ENCODE measurements around the gene GNAZ.
A peak's percentile ranks its signal among the peaks of the same experiment; 100 is the strongest.

Gene GNAZ

DNA sequence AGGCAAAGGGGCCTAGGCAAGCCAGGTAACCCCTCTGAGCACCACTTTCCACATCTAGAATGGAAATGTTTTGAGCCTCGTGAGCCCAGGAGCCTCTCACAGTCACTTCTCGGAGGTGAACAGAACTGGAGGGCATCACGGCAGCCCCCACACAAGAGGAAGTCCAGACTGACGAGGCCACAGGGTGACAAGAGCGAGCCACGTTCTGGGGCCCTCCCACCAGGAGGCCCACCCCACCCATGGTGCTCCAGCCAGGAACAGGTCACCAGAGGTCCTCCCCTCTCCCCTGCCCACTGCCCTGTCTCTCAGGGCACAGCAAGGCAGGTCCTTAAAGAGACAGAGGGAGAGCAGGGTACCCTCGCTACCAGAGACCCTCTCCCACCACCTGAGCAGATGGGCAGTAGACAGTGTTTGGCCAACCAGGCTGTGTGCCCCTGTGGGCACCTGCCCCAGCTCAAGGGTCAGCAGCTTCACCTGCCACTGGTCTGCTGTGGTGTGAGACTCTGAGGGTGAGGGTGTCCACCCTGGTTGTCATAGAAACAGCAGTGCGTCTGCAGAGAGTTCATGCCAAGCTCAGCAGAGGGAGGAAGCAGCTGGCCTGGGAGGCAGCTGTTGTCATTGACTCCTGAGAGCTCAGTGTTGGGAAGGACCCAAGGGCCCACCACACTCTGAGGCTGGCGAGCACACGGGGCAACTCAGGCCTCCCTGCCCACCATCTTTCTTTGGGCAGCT lies 40.0 kb downstream of the GNAZ start:
- no peak for DNase-seq

DNA sequence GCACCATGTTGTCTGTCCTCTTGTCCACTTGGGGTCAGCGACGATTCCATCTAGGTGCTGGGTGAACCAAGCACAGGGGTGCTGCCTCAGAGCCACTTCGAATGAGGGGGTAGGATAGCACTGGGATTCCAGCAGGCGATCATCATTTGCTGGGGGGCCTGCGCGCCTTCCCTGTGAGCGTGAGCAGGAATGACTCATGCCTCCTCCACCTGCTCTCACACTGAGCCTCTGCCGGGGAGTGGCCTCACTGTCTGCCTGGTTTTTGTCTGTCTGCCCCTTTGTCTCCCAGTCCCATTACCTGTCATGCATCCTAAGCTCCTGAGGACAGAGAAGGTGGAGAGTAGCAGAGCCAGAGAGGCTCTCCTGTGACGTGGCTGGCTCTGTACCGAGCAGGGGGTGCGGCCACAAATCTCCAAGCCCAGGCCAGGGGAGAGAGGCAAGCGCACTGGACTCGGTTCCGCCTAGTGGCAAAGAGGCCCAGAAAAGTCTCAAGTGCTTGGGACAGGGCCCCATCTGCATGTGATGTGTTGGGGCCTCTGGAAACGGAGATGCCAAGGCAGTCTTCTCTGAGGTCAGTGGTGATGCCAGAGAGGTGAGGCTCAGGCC lies 40.7 kb downstream of the GNAZ start:
- DNase-seq = no peak

DNA sequence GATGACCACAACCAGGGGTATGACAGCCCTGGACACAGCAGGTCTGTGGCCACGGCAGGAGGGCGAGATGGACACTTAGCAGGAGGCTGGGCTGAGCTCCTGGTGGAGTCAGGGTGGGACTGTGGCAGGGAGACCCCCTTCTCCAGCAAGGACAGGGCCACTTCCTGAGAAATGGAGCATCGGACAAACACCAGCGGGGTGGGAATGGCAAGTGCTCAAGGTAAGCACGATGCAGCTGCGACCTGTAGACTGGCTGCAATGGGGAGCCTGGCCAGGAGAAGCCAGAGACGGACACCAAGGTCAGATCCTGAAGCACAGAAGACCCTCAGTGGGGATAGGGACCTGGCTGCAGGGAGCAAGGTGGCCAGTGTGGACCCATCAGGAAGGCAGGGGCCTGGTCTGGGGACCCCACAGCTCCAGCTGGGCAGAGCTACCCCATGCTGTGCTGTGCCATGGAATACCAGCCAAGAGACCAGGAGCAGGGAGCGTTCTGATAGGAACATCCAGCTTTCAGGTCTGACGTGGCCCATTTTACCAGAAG lies 42.2 kb downstream of the GNAZ start:
- no peak for DNase-seq

DNA sequence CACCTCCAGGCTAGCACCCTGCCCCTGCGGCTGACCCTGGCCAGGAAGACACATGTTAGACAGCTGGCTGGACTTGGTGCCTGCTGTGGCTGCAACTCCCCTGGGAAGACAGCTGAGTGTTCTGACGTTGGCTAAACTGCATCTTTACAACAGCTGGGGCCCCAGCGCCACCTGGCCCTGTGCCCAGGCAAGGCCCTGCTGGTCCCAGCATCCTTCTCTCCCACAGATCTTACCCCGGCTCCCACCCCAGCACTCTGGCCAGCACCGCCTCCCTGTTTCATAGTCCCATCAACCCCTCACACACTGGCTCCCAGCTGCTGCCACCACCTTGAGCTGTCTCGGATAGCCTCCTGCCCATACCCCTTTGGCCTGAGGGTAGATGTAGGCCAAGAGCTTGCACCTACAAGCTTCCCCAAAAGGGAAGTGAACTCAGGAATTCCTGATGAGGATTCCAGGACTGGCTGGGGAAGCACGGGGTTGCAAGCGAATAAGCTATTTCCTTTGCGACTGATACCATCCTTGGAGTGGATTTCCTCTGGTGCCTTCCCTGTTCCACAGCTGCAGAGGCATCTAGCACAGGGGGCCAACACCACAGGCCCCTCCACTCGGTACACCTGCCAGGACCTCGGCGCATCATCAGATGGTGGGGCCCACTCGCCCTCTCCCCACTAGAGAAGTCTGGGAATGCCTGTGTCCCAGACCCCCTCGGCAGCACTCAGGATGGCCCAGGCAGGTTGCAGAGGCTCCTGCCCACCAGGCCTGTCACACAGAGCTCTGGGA lies 42.9 kb downstream of the GNAZ start:
- no peak for DNase-seq

DNA sequence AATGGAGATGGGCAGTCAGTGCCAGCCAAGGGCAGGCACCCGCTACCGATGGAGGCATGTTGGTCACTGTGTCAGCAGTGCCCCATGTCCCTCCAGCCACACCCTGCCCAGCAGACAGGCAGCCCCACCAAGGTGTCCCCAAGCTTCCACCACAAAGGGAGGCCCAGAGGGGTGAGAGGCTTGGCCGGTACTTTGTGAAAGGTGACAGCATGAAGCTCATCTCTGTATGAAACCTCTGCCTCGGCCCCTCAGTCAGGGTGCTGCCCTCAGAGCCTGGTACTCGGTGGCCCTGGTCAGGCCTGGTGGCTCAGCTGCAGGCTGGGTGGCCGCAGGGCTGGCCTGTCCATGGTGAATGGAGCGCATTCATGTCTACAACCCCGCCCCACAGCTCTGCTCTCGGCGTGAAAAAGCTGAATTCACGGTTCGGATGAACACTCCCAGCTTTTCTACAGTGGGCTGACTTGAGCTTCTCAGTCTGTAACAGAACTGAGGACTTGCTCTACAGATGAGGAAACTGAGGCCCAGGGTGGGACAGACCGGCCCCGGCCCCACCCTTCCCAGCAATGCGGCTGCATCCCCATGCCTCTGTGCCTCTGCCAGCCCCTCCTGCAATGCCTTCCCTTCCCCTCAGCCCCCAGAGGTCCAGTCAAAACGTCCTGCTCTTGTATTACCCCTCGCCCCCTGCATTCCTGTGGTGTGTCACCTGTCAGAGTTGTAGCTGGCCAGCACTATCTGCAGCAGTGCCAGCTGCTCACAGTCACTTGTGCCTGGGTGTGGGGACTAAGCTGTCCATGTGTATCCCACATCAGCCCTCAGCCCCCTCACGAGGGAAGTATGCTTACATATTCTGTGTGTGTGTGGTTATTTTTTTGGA lies 43.8 kb downstream of the GNAZ start:
- no peak for DNase-seq

DNA sequence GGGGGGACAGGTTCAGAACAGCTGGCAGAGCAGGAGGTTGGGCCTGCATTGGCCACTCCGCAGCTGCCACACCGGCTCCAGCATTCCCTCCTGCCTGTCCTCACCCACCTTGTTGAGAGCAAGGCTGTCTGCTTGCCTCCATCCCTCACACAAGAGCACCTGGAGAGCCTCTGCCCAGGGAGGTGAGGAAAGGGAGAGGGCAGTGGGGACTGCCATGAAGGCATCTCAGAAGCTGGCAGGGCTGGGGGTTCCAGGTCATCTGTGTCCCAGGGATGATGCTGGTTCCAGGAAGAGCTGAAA lies 44.4 kb downstream of the GNAZ start:
- DNase-seq = no peak

DNA sequence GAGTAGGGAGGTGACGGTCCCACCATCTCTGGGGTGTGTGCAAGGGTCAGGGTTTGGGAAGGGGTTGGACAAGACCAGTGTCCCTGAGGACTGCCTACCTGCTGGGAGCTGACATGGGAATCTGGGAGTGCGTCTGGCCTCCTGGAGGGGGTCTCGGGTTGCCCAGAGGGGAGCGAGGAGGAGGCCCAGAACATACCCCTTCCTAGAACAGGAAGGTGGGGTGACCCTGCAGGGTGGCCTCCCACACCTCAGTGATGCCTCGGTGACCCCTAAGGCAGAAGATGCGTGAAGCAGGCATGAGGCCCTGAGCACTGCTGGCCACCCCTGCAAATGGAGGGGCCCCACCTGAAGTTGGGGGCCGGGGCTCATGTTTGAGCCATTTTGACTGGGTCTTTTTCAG lies 45.0 kb downstream of the GNAZ start:
- no peak for DNase-seq

DNA sequence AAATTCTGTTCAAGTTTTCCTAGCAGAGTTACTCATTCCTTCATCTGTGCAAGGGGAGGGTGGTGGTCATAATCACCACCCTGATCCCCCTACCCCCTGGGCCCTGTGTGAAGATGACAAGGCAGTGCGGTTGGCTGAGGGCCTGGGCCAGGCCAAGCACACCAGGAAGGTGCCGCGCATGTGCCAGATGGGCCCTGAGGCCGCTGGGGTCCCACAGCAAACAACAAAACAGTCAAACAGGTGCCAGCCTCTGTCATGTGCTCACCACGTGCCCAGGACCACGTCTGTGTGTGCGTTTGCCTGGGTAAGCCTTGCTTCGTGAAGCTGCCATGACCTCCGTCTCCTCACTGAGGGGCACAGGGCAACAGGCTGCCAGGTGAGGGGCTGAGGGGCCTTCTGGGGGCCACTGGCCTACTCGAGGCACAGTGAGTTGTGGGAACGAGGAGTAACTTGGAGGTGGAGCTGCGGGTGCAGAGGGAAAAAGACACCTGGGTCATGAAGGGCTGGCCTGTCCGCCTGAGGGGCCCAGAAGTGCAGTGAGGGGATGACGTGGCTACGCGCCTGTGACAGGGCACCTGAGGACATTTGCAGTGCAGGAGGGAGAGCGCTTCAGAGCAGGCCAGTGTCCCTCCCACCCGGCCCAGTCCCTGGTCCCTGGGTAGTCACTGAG lies 45.6 kb downstream of the GNAZ start:
- DNase-seq = no peak

DNA sequence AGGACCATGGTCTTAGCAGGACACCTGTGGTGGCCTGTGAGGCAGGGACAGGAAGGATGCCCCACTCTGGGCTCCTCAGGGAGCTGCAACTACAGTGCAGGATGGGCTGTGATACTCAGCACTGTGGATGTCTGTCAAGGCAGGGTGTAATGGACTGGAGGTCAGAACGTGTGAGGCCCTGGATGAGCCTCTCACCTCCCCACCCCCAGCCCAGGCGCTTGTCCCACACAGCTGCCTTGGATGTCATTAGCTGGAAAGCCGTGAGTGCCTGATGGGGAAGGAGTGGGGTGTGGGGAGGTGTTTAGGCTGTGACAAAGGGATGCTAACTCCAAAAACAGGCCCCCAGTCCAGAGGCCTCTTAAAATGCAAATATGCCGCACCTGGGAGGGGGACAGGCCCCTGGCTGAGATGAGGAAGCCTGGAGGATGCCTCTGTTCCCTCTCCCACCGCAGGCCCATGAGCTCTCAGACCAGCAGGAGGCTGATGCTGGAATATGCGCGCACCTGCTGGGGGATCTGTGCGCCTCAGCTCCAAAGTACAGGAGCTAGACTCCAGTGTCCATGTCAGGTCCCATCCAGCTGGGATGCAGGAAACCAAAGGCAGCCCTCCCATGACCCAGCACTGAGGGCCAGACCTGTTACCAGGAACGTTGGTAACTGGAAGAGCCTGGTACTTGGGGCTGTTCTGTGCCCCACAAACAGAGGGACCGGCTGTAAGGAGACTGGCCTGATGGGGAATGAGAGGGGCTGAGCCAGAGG lies 46.4 kb downstream of the GNAZ start:
- DNase-seq = no peak

DNA sequence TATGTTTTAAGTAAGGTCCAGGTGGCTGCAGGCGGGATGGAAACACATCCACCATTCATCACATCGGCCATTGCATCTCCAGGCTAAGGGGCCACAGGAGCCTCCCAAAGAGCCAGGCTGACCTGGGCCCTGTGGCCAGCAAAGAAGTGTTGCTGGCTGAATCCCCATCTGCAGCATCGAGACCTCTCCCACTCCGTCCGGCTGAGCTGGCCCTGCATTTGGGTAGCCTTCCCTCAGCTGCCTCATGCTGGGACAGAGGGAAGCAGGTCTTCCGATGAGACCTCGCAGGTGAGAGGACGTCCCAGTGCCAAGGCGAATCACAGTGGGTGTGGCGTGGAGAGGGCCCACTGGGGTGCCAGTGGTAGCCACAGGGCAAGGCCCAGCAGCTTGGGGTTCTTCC lies 47.0 kb downstream of the GNAZ start:
- no peak for DNase-seq

DNA sequence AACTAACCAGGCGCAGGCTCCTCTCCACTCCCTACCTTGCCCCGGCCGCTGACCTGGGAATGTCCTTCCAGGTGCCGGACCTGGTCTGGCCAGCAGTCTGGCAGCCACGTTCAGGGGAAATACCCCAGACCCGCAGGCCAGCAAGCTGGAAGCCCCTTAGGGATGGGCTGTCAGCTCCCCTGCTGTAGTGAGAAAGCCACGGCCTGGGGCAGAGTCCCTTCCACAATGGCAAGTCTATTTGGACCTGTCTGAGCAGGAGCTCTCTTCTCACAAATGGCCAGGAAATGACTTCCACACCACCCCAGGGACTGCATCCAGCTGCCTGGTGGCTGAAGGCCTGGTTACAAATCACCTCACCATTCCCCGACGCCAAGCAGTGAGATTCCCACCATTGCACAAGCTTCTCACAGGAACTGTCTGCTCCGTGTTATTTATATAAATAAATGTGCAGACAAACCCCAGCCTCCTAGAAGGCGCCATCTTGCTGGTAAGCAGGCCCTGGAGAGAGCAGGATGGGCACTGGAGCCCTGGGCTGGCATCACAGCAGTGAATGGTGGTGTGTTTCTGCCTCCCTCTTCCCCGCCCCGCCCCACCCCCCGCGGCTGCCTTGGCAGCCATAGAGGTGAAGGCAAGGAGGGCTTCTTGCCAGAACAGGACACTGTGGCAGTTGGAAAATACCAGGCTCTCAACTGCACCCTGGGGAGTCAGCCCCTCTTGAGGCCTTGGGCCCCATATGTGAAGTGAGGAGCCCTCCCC lies 47.8 kb downstream of the GNAZ start:
- no peak for DNase-seq

DNA sequence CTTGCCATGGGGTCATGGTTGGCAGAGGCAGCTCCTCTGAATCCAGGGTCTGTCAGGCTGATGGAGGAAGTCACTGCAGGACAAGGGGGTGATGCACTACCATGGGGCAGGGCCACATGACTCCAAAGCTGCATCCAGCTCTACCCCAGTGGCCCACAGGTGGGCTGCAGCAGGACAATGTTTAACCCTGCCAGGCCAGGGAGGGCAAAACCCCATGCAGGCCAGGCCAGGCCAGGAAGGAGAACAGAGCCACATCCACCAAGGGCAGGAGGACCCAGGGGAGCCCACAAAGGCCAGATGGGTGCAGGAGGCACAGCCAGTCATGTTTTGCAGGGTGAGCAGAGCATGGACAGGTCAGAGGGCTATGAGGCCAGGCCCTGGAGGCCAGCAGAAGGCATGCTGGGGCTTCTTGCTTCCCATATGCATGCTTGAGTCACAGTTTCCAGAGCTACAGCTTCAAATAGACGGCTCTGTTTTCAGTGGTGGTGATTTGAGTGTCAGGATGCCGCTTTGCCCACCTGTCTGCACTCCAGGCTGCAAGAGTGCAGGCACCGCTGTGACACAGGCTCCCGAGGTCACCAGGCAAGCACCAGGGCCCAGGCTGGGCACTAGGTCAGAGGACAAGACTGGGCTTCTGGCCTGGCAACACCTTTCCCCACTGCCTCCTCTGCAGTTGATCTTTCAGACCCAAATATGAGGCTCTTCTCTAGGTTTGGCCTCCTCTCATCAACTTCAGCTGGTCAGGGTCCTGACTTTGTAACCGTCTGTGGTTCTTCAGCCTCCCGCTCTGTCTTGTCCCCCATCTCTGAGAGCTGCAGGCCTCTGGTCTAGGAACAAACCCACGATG lies 48.6 kb downstream of the GNAZ start:
- no peak for DNase-seq

DNA sequence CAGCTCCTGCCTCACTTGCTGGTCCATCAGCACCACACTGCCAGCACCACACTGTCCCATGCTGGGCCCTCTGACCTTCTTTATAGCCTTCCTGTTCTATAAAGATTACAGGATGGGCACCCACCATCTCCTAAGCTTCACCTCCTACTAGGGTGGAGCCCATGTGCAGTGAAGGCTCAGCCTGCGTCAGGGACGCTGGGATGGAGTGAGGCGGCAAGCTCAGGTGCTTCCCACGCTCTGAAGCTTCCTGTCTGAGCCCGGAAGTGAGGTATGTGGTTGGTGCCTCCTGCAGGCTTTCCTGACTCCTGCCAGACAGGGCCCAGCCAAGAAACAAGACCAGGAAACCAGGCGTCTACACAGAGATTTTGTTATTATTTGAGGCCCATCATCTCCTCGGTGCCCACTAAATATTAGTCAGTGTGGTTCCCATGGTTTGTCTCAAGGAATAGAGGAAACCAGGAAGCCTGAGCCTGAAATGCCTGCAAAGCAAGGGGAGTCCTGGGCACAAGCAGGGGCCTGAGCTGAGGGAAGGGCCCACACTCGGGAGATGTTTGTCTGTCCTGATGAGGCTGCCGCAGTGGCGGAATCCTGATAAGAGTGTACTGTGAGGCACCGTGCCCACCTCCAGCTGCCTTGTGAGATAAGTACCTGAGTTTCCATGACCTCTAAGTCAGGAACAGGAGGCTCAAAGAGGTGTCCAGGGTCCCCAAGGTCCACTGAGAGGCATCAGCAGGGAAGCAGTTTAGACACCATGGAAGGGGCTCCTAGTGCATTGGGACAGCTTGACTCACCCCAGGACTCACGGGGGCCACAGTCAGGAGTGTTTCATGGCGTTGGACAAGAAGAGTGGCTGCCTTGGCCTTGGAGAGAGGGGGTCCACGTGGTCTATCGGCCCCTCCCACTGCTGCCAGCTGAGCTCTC lies 49.4 kb downstream of the GNAZ start:
- DNase-seq = peak; percentile 74 to 75

DNA sequence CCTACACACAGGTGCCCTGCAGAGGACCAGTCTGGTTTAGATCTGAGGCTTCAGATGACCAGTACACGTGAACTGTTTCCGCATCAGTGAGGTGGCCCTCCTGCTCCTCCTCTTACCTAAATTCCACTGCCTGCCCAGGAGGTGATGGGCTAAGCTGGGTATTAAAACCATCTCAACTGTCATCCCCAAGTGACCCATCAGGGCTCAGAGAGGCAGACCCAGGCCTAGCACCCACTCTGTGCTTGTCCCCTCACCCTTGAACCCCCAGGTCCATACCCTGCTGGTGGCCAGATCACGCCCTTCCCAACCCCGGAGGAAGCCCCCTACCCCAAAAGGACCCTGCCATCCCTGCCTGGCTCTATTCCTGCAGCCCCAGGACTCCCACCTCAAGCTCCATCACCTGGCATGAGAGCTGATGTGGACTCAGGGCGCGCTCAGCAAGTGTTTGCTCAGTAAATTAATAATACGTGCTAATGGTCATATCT lies 50.1 kb downstream of the GNAZ start:
- no peak for DNase-seq

DNA sequence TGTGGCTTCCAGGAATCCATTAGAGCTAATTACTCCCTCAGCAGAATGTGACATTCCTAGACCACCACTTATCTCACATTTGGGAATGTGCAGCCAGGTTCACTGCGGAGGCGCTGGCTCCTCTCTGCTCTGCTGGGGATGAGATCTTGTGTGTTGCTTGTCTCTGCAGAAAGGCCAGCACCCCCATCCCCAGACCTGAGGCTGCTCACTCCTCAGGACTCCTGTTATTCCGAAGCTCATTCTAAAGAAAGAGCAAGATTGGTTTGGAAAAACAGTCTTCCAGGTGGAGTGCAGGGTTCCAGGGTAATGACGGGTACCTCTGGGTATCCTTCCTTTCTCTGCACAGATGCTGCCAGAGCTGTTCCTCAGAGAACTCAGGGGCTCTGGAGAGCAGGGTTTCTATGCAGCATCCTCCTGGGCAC lies 50.7 kb downstream of the GNAZ start:
- DNase-seq = no peak

DNA sequence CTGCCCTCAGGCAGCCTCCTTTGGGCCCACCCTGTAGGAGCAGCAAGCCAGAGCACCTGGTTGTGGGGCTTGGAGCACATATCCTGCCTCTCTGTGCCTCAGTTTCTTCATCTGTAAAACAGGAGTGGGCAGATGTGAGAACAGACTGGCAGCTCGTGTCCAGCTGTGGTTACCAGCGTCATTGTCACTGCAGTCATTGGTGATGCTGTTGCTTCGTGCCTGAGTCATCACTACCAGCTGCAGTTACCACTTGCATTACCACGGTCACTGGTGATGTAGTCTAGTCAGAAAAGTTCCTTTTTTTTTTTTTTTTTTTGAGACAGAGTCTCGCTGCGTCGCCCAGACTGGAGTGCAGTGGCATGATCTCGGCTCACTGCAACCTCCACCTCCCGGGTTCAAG lies 51.1 kb downstream of the GNAZ start:
- DNase-seq = no peak

DNA sequence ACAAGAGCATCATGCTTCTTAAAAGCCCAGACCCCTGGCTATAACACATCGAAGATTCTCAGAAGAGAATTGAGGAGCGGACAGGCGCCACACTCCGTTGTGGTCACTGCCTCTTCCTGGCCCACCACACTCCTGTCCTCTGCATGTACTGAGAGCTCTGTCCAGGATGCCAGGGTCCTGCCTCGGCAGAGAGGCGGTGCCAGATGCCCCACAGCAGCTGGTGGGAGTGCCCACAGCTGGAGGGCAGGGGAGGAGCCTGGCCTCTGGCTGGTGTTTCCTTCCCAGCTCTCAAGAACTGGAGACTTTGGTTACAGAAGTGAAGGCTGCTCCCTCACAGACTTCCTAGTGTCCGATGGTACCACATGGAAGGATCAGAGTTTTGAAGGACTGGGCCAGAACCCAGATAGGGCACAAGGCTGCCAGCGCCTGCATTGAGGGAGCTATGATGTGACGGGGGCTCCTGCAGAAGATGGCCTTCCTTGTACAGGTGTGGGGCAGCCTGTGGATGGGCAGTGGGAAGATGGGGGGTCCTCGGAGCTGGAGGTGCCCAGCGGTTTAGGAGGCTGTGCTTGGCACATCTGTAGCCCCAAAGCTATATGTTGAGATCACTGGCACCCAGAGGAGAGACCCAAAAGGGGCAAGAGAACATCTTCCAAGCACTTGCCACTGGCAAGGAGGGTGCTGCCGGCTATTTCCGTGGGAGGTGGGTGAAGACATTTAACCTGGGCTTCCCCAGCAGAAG lies 52.1 kb downstream of the GNAZ start:
- DNase-seq = no peak
